Measurements from ENCODE around the gene GMDS. TPM values are rescaled to one million over a fixed set of nuclear protein-coding genes. Genes with fewer than 3 reads are reported as not detected.

The GMDS gene
- total RNA-seq, 1 experiment from 2014 or later = 35.0 TPM

DNA sequence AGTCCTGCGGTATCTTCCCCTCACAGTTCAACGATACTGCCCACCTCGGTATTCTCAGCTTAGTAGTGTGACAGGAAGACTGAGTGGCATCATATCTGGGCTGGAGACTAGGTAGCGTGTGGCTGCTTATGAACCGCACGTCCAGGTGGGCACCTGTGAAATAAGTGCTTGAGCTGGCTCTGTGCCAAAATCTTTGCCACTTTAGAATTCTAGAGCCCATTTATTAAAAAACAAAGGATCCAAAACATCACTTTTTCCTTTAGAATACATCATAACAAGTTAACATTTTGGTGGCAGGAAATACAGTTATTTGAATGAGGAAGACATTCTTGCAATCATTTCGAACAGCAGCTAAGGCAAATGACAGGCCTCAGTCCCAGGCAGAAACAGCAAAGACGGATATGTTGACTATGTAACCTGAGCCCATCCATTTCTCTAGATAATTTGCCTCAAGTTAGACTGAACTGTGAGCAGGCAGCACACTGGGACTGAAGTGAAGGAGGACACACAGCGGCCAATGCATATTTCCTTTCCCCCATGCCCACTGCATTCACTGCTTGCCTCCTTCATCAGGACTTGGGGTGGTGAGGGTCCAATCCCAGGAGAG is 136.6 kb downstream of the GMDS start:
- H3K9me3 Mint-ChIP-seq = no peaks in the 10 kb centered on the region
- no peaks in the 10 kb centered on the region for H3K27me3 Mint-ChIP-seq (ENCODE audit: low read depth)
- no peak overlapping the region for H3K4me3 Mint-ChIP-seq
- ChIA-PET POLR2A (no interaction called here), CTCF (no interaction called here)
- DNase-seq (ENCODE audit: low spot score) (no peak), ATAC-seq (no peak; the same call in 1 of the 2 replicates)
- H3K27ac Mint-ChIP-seq = peak overlapping the region; percentile 37
- no peaks in the 10 kb centered on the region for H3K36me3 Mint-ChIP-seq
- peaks cover 14% of the 10 kb centered on the region for H3K4me1 Mint-ChIP-seq
- TF ChIP-seq NR3C1 (CRISPR knock-in tag; conservative IDR thresholded peaks at IDR 0.05; ENCODE audit: low read depth) = no peak
- no peak for TF ChIP-seq SP1 (CRISPR knock-in tag; conservative IDR thresholded peaks at IDR 0.05)
- no peak for TF ChIP-seq IRF2 (CRISPR knock-in tag; IDR thresholded peaks at IDR 0.05; ENCODE audit: borderline replicate concordance, low read depth)
- TF ChIP-seq, protein P1, sequence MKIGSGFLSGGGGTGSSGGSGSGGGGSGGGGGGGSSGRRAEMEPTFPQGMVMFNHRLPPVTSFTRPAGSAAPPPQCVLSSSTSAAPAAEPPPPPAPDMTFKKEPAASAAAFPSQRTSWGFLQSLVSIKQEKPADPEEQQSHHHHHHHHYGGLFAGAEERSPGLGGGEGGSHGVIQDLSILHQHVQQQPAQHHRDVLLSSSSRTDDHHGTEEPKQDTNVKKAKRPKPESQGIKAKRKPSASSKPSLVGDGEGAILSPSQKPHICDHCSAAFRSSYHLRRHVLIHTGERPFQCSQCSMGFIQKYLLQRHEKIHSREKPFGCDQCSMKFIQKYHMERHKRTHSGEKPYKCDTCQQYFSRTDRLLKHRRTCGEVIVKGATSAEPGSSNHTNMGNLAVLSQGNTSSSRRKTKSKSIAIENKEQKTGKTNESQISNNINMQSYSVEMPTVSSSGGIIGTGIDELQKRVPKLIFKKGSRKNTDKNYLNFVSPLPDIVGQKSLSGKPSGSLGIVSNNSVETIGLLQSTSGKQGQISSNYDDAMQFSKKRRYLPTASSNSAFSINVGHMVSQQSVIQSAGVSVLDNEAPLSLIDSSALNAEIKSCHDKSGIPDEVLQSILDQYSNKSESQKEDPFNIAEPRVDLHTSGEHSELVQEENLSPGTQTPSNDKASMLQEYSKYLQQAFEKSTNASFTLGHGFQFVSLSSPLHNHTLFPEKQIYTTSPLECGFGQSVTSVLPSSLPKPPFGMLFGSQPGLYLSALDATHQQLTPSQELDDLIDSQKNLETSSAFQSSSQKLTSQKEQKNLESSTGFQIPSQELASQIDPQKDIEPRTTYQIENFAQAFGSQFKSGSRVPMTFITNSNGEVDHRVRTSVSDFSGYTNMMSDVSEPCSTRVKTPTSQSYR (CRISPR knock-in tag; IDR thresholded peaks at IDR 0.05) = no peak
- TF ChIP-seq, protein P2, sequence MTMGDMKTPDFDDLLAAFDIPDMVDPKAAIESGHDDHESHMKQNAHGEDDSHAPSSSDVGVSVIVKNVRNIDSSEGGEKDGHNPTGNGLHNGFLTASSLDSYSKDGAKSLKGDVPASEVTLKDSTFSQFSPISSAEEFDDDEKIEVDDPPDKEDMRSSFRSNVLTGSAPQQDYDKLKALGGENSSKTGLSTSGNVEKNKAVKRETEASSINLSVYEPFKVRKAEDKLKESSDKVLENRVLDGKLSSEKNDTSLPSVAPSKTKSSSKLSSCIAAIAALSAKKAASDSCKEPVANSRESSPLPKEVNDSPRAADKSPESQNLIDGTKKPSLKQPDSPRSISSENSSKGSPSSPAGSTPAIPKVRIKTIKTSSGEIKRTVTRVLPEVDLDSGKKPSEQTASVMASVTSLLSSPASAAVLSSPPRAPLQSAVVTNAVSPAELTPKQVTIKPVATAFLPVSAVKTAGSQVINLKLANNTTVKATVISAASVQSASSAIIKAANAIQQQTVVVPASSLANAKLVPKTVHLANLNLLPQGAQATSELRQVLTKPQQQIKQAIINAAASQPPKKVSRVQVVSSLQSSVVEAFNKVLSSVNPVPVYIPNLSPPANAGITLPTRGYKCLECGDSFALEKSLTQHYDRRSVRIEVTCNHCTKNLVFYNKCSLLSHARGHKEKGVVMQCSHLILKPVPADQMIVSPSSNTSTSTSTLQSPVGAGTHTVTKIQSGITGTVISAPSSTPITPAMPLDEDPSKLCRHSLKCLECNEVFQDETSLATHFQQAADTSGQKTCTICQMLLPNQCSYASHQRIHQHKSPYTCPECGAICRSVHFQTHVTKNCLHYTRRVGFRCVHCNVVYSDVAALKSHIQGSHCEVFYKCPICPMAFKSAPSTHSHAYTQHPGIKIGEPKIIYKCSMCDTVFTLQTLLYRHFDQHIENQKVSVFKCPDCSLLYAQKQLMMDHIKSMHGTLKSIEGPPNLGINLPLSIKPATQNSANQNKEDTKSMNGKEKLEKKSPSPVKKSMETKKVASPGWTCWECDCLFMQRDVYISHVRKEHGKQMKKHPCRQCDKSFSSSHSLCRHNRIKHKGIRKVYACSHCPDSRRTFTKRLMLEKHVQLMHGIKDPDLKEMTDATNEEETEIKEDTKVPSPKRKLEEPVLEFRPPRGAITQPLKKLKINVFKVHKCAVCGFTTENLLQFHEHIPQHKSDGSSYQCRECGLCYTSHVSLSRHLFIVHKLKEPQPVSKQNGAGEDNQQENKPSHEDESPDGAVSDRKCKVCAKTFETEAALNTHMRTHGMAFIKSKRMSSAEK (CRISPR knock-in tag; IDR thresholded peaks at IDR 0.05; ENCODE audit: borderline replicate concordance) = no peak
- TF ChIP-seq, protein P3, sequence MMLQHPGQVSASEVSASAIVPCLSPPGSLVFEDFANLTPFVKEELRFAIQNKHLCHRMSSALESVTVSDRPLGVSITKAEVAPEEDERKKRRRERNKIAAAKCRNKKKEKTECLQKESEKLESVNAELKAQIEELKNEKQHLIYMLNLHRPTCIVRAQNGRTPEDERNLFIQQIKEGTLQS (CRISPR knock-in tag; conservative IDR thresholded peaks at IDR 0.05) = no peak
- TF ChIP-seq, protein P4, sequence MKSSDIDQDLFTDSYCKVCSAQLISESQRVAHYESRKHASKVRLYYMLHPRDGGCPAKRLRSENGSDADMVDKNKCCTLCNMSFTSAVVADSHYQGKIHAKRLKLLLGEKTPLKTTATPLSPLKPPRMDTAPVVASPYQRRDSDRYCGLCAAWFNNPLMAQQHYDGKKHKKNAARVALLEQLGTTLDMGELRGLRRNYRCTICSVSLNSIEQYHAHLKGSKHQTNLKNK (CRISPR knock-in tag; IDR thresholded peaks at IDR 0.05) = no peak
- TF ChIP-seq, protein P5, sequence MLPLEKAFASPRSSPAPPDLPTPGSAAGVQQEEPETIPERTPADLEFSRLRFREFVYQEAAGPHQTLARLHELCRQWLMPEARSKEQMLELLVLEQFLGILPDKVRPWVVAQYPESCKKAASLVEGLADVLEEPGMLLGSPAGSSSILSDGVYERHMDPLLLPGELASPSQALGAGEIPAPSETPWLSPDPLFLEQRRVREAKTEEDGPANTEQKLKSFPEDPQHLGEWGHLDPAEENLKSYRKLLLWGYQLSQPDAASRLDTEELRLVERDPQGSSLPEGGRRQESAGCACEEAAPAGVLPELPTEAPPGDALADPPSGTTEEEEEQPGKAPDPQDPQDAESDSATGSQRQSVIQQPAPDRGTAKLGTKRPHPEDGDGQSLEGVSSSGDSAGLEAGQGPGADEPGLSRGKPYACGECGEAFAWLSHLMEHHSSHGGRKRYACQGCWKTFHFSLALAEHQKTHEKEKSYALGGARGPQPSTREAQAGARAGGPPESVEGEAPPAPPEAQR (CRISPR knock-in tag; IDR thresholded peaks at IDR 0.05) = no peak

DNA sequence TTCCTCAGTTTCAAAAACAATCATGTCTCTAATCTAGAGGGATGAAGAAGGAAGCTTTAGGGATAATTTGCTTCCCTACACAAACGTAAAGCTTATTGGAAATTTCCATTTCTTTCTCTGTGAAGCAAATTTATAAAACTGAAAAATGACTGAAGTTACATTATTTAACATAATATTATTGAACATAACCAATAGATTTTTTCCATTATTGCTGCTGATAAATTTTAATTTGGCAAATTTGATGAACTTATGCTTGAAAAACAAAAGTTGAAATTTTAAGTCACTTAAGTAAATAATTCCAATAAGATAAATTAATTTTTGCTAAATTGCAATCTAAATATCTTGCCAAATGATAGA is 140.9 kb downstream of the GMDS start:
- H3K4me1 Mint-ChIP-seq = peaks cover 8% of the 10 kb centered on the region
- no peak for ATAC-seq
- no peak for DNase-seq (ENCODE audit: low spot score)
- no peaks in the 10 kb centered on the region for H3K36me3 Mint-ChIP-seq
- H3K27me3 Mint-ChIP-seq (ENCODE audit: low read depth) = no peaks in the 10 kb centered on the region
- TF ChIP-seq, protein P1 (CRISPR knock-in tag; IDR thresholded peaks at IDR 0.05) = no peak
- TF ChIP-seq, protein P6, sequence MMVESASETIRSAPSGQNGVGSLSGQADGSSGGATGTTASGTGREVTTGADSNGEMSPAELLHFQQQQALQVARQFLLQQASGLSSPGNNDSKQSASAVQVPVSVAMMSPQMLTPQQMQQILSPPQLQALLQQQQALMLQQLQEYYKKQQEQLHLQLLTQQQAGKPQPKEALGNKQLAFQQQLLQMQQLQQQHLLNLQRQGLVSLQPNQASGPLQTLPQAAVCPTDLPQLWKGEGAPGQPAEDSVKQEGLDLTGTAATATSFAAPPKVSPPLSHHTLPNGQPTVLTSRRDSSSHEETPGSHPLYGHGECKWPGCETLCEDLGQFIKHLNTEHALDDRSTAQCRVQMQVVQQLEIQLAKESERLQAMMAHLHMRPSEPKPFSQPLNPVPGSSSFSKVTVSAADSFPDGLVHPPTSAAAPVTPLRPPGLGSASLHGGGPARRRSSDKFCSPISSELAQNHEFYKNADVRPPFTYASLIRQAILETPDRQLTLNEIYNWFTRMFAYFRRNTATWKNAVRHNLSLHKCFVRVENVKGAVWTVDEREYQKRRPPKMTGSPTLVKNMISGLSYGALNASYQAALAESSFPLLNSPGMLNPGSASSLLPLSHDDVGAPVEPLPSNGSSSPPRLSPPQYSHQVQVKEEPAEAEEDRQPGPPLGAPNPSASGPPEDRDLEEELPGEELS (CRISPR knock-in tag; IDR thresholded peaks at IDR 0.05) = no peak
- CTCF ChIA-PET = interaction anchor here (0.6 to 1.1 kb wide), 4 partner anchors 84 to 530 kb away, joined by 3 to 4 read pairs (median 4); no protein-coding TSS in a partner anchor
- H3K4me3 Mint-ChIP-seq = no peak overlapping the region
- POLR2A ChIA-PET = no interaction called here
- H3K27ac Mint-ChIP-seq = no peak overlapping the region
- H3K9me3 Mint-ChIP-seq = no peaks in the 10 kb centered on the region

Data from WTC11 (cell line).